ENCODE measurements around the gene GLRA1. TPM values are rescaled to one million over a fixed set of nuclear protein-coding genes. Genes with fewer than 3 reads are reported as not detected.

The GLRA1 gene
- total and polyA plus RNA-seq, 4 experiments from 2014 or later: not detected

GRCh38 chr5:151889614-151890013 is 35.0 kb downstream of the GLRA1 start:
- no peak overlapping the region for H3K4me3 ChIP-seq (ENCODE audit: low read length in 2 of 2)
- H3K36me3 ChIP-seq (ENCODE audit: insufficient read depth, low read length): no peaks in the 10 kb centered on the region
- no peaks in the 10 kb centered on the region for H3K9me3 ChIP-seq (ENCODE audit: control insufficient read depth in 1 of 2, low read length in 2 of 2)
- Mint-ChIP-seq H3K27me3 (no peaks in the 10 kb centered on the region), H3K36me3 (no peaks in the 10 kb centered on the region), H3K4me1 (peaks cover 0 to 4% (median 0%) of the 10 kb centered on the region in 4 donors), H3K27ac (no peak overlapping the region), H3K4me3 (no peak overlapping the region), H3K9me3 (no peaks in the 10 kb centered on the region)
- no peak for DNase-seq
- intact Hi-C loops (cut with micrococcal nuclease): no loop called here
- POLR2A ChIA-PET (ENCODE audit: partially characterized antibody): no interaction called here
- no peaks in the 10 kb centered on the region for H3K4me1 ChIP-seq (ENCODE audit: insufficient read depth, low read length)
- CTCF ChIA-PET (ENCODE audit: partially characterized antibody): interaction anchor here (1.4 kb wide), 2 partner anchors 8 to 253 kb away, joined by 4 read pairs; no protein-coding TSS in a partner anchor
- H3K27ac ChIP-seq (ENCODE audit: low read depth, low read length): no peak overlapping the region
- no peaks in the 10 kb centered on the region for H3K27me3 ChIP-seq (ENCODE audit: insufficient read depth, low read length)

- H3K9me3 Mint-ChIP-seq: no peaks in the 10 kb centered on the region
- Histone ChIP-seq H3K27ac (ENCODE audit: low read depth, low read length) (no peak overlapping the region), H3K4me1 (ENCODE audit: insufficient read depth, low read length) (no peaks in the 10 kb centered on the region), H3K9me3 (ENCODE audit: control insufficient read depth in 1 of 2, low read length in 2 of 2) (no peaks in the 10 kb centered on the region), H3K36me3 (ENCODE audit: insufficient read depth, low read length) (no peaks in the 10 kb centered on the region), H3K4me3 (ENCODE audit: low read length in 2 of 2) (no peak overlapping the region), H3K27me3 (ENCODE audit: insufficient read depth, low read length) (no peaks in the 10 kb centered on the region)
- ChIA-PET CTCF (ENCODE audit: partially characterized antibody) (interaction anchor here (0.8 kb wide), 1 partner anchor 61 kb away, joined by 3 read pairs; no protein-coding TSS in a partner anchor), POLR2A (ENCODE audit: partially characterized antibody) (no interaction called here)
- H3K27ac Mint-ChIP-seq: no peak overlapping the region
- no peaks in the 10 kb centered on the region for H3K36me3 Mint-ChIP-seq
- no peak for DNase-seq
- H3K4me3 Mint-ChIP-seq: no peak overlapping the region
- peaks cover 0 to 4% (median 0%) of the 10 kb centered on the region in 4 donors for H3K4me1 Mint-ChIP-seq
- no peaks in the 10 kb centered on the region for H3K27me3 Mint-ChIP-seq
- intact Hi-C loops (cut with micrococcal nuclease): no loop called here
Measured at GRCh38 chr5:151886546-151887275, 37.9 kb downstream of the GLRA1 start.

- no peak overlapping the region for H3K4me3 ChIP-seq (ENCODE audit: low read length in 2 of 2)
- Mint-ChIP-seq H3K27me3 (no peaks in the 10 kb centered on the region), H3K9me3 (no peaks in the 10 kb centered on the region), H3K27ac (no peak overlapping the region), H3K4me1 (no peaks in the 10 kb centered on the region), H3K4me3 (no peak overlapping the region), H3K36me3 (no peaks in the 10 kb centered on the region)
- intact Hi-C loops (cut with micrococcal nuclease): no loop called here
- no peak for DNase-seq
- no peaks in the 10 kb centered on the region for H3K9me3 ChIP-seq (ENCODE audit: control insufficient read depth in 1 of 2, low read length in 2 of 2)
- H3K36me3 ChIP-seq (ENCODE audit: insufficient read depth, low read length): no peaks in the 10 kb centered on the region
- no peaks in the 10 kb centered on the region for H3K4me1 ChIP-seq (ENCODE audit: insufficient read depth, low read length)
- ChIA-PET POLR2A (ENCODE audit: partially characterized antibody) (no interaction called here), CTCF (ENCODE audit: partially characterized antibody) (no interaction called here)
- H3K27ac ChIP-seq (ENCODE audit: low read depth, low read length): no peak overlapping the region
- H3K27me3 ChIP-seq (ENCODE audit: insufficient read depth, low read length): no peaks in the 10 kb centered on the region
Measured at GRCh38 chr5:151885138-151885908, 39.3 kb downstream of the GLRA1 start.

- CTCF ChIA-PET (ENCODE audit: partially characterized antibody): no interaction called here
Measured at GRCh38 chr5:151881621-151882225, 42.9 kb downstream of the GLRA1 start.

GRCh38 chr5:151880324-151880723 is 44.3 kb downstream of the GLRA1 start:
- Mint-ChIP-seq H3K27me3 (peaks cover 0 to 1% of the 10 kb centered on the region in 2 donors), H3K4me1 (no peaks in the 10 kb centered on the region), H3K27ac (no peak overlapping the region), H3K9me3 (peaks cover 3 to 20% (median 12%) of the 10 kb centered on the region in 8 donors), H3K36me3 (no peaks in the 10 kb centered on the region), H3K4me3 (no peak overlapping the region)
- Histone ChIP-seq H3K4me3 (ENCODE audit: low read length in 2 of 2) (no peak overlapping the region), H3K9me3 (ENCODE audit: control insufficient read depth in 1 of 2, low read length in 2 of 2) (no peaks in the 10 kb centered on the region), H3K4me1 (ENCODE audit: insufficient read depth, low read length) (no peaks in the 10 kb centered on the region), H3K36me3 (ENCODE audit: insufficient read depth, low read length) (no peaks in the 10 kb centered on the region), H3K27me3 (ENCODE audit: insufficient read depth, low read length) (no peaks in the 10 kb centered on the region), H3K27ac (ENCODE audit: low read depth, low read length) (no peak overlapping the region)
- ChIA-PET CTCF (ENCODE audit: partially characterized antibody) (no interaction called here), POLR2A (ENCODE audit: partially characterized antibody) (no interaction called here)
- intact Hi-C loops (cut with micrococcal nuclease): no loop called here
- DNase-seq: no peak

More at GRCh38 chr5:151881621-151882225, 42.9 kb downstream of the GLRA1 start:
- no peak for DNase-seq
- Mint-ChIP-seq H3K36me3 (no peaks in the 10 kb centered on the region), H3K27ac (no peak overlapping the region), H3K9me3 (peaks cover 3 to 15% (median 12%) of the 10 kb centered on the region in 8 donors), H3K4me3 (no peak overlapping the region), H3K4me1 (no peaks in the 10 kb centered on the region), H3K27me3 (peaks cover 0 to 1% of the 10 kb centered on the region in 2 donors)
- Histone ChIP-seq H3K4me1 (ENCODE audit: insufficient read depth, low read length) (no peaks in the 10 kb centered on the region), H3K4me3 (ENCODE audit: low read length in 2 of 2) (no peak overlapping the region), H3K27ac (ENCODE audit: low read depth, low read length) (no peak overlapping the region), H3K9me3 (ENCODE audit: control insufficient read depth in 1 of 2, low read length in 2 of 2) (no peaks in the 10 kb centered on the region), H3K27me3 (ENCODE audit: insufficient read depth, low read length) (no peaks in the 10 kb centered on the region), H3K36me3 (ENCODE audit: insufficient read depth, low read length) (no peaks in the 10 kb centered on the region)
- POLR2A ChIA-PET (ENCODE audit: partially characterized antibody): no interaction called here
- intact Hi-C loops (cut with micrococcal nuclease): no loop called here

- H3K27ac Mint-ChIP-seq: peak overlapping the region in 1 of 7 donors; percentile 37
- H3K9me3 Mint-ChIP-seq: peaks cover 3 to 20% (median 13%) of the 10 kb centered on the region in 8 donors
- Histone ChIP-seq H3K27me3 (ENCODE audit: insufficient read depth, low read length) (no peaks in the 10 kb centered on the region), H3K27ac (ENCODE audit: low read depth, low read length) (no peak overlapping the region), H3K4me3 (ENCODE audit: low read length in 2 of 2) (no peak overlapping the region), H3K36me3 (ENCODE audit: insufficient read depth, low read length) (no peaks in the 10 kb centered on the region), H3K9me3 (ENCODE audit: control insufficient read depth in 1 of 2, low read length in 2 of 2) (no peaks in the 10 kb centered on the region), H3K4me1 (ENCODE audit: insufficient read depth, low read length) (no peaks in the 10 kb centered on the region)
- H3K27me3 Mint-ChIP-seq: no peaks in the 10 kb centered on the region
- no peaks in the 10 kb centered on the region for H3K36me3 Mint-ChIP-seq
- no peak overlapping the region for H3K4me3 Mint-ChIP-seq
- CTCF ChIA-PET (ENCODE audit: partially characterized antibody): no interaction called here
- peaks cover under 1 to 2% (median 2%) of the 10 kb centered on the region in 4 donors for H3K4me1 Mint-ChIP-seq
- intact Hi-C loops (cut with micrococcal nuclease): no loop called here
- POLR2A ChIA-PET (ENCODE audit: partially characterized antibody): no interaction called here
- DNase-seq: no peak
Measured at GRCh38 chr5:151873701-151874100, 51.0 kb downstream of the GLRA1 start.

GRCh38 chr5:151872701-151873100 is 52.0 kb downstream of the GLRA1 start:
- Mint-ChIP-seq H3K4me3 (no peak overlapping the region), H3K27ac (no peak overlapping the region), H3K9me3 (peaks cover 3 to 16% (median 8%) of the 10 kb centered on the region in 8 donors), H3K4me1 (peaks cover 4 to 10% (median 7%) of the 10 kb centered on the region in 4 donors), H3K27me3 (no peaks in the 10 kb centered on the region), H3K36me3 (no peaks in the 10 kb centered on the region)
- H3K9me3 ChIP-seq (ENCODE audit: control insufficient read depth in 1 of 2, low read length in 2 of 2): no peaks in the 10 kb centered on the region
- no peak for DNase-seq
- no peak overlapping the region for H3K27ac ChIP-seq (ENCODE audit: low read depth, low read length)
- ChIA-PET CTCF (ENCODE audit: partially characterized antibody) (interaction anchor here (1.5 kb wide), 1 partner anchor 271 kb away, joined by 4 read pairs; no protein-coding TSS in a partner anchor), POLR2A (ENCODE audit: partially characterized antibody) (no interaction called here)
- no peaks in the 10 kb centered on the region for H3K4me1 ChIP-seq (ENCODE audit: insufficient read depth, low read length)
- intact Hi-C loops (cut with micrococcal nuclease): no loop called here
- H3K27me3 ChIP-seq (ENCODE audit: insufficient read depth, low read length): no peaks in the 10 kb centered on the region
- no peaks in the 10 kb centered on the region for H3K36me3 ChIP-seq (ENCODE audit: insufficient read depth, low read length)
- no peak overlapping the region for H3K4me3 ChIP-seq (ENCODE audit: low read length in 2 of 2)

Data from CD4-positive, alpha-beta memory T cell (primary cell).